Raji (cell line): ENCODE data around the gene ERCC2.
A peak's percentile ranks its signal among the peaks of the same experiment; 100 is the strongest.

ENCODE experiments used
- POLR2A ChIP-seq: IDR thresholded peaks from 2 replicates; pipeline ENCODE4 v1.6.1; 2011; ENCODE audit warnings: low read depth, low read length, control low read depth; ENCODE audit not compliant: insufficient read depth

The ERCC2 gene

GRCh38 chr19:45403781-45404556 is 33.6 kb upstream of the ERCC2 start:
- TF ChIP-seq POLR2A: no peak

- TF ChIP-seq POLR2A: no peak
Observed at GRCh38 chr19:45403272-45403671, 32.9 kb upstream of the ERCC2 start.

- TF ChIP-seq POLR2A: no peak
Observed at GRCh38 chr19:45402298-45403061, 32.1 kb upstream of the ERCC2 start.

GRCh38 chr19:45401815-45402214 is 31.4 kb upstream of the ERCC2 start:
- TF ChIP-seq POLR2A: no peak

GRCh38 chr19:45400192-45400591 is 29.8 kb upstream of the ERCC2 start:
- no peak for TF ChIP-seq POLR2A

- TF ChIP-seq POLR2A: no peak
Observed at GRCh38 chr19:45395821-45396617, 25.6 kb upstream of the ERCC2 start.

GRCh38 chr19:45391871-45392665 is 21.7 kb upstream of the ERCC2 start:
- TF ChIP-seq POLR2A: no peak

GRCh38 chr19:45391346-45391745 is 21.0 kb upstream of the ERCC2 start:
- TF ChIP-seq POLR2A: peak; percentile 29; the same call in 1 of the 2 replicates

- no peak for TF ChIP-seq POLR2A
Observed at GRCh38 chr19:45385392-45386221, 15.2 kb upstream of the ERCC2 start.

GRCh38 chr19:45382426-45382825 is 12.1 kb upstream of the ERCC2 start:
- no peak for TF ChIP-seq POLR2A

GRCh38 chr19:45380107-45380506 is 9.7 kb upstream of the ERCC2 start:
- TF ChIP-seq POLR2A: no peak

- TF ChIP-seq POLR2A: no peak
Observed at GRCh38 chr19:45376045-45376724, 5.8 kb upstream of the ERCC2 start.

- TF ChIP-seq POLR2A: no peak
Observed at GRCh38 chr19:45368737-45369340, 1.5 kb downstream of the ERCC2 start.
